GM12892 (cell line): Measurements from ENCODE around the gene SLC4A7.

Experiments used
- DNase-seq: peaks from one replicate; pipeline ENCODE4 v3.0.0; 2011; ENCODE audit not compliant: insufficient read length
- FAIRE-seq: peaks from 2 replicates; lab custom pipeline; 2011; peaks lifted over from hg19 to GRCh38; lab: Jason Lieb, UNC
- POLR2A ChIP-seq: IDR thresholded peaks from 2 replicates; pipeline ENCODE4 v1.6.1; 2011; ENCODE audit warnings: low read depth, low read length, control low read depth
- TAF1 ChIP-seq: IDR thresholded peaks from 2 replicates; pipeline ENCODE4 v1.6.1; 2011; ENCODE audit warnings: low read depth, mild to moderate bottlenecking, control low read depth, low read length, borderline replicate concordance

SLC4A7 gene

DNA sequence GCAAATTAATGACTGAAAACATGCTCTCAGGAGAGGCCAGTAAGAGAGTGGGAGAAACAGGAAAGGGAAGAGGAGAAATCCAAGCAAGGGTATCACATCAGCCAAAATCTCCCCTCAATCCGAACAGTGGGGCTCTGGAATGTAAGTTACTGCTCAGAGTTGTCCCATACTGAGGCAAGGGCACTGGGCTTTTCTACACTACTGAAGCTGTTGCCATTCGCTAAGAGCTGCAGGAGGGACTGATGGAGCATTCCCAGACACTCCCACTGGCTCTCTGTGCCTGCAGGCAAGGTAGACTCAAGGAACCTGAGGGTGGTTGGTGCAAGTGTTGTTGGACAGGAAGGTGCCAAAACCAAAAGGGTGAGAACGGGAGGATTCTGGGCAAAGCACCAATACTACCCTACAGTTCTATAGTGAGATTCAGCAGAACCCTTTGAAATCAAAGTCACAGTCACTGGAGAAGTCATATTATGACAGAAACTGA, 161.1 kb downstream of the SLC4A7 start:
- DNase-seq (no peak), FAIRE-seq (no peak)
- no peak for TF ChIP-seq POLR2A
- TF ChIP-seq TAF1 = no peak
